Measurements from ENCODE around the gene AGBL3.

GRCh38 chr7:134939136-134939535 lies 47.2 kb upstream of the AGBL3 start:
- TF ChIP-seq CREM (CRISPR knock-in tag; IDR thresholded peaks at IDR 0.05) (no peak), CTCF (IDR thresholded peaks at IDR 0.05) (no peak), ZNF317 (CRISPR knock-in tag; IDR thresholded peaks at IDR 0.05; ENCODE audit: borderline replicate concordance, low read depth) (no peak), ERG (CRISPR knock-in tag; IDR thresholded peaks at IDR 0.05) (no peak), RELA (CRISPR knock-in tag; IDR thresholded peaks at IDR 0.05; ENCODE audit: borderline replicate concordance) (no peak)

Data from WTC11 (cell line).